ENCODE measurements around the gene SDCCAG8.

GRCh38 chr1:243367314-243367713, 111.5 kb downstream of the SDCCAG8 start:
- TF ChIP-seq FOXK2 (IDR thresholded peaks at IDR 0.05) (no peak), BHLHE40 (IDR thresholded peaks at IDR 0.05; ENCODE audit: borderline replicate concordance) (no peak), TARDBP (IDR thresholded peaks at IDR 0.05) (no peak), FOXM1 (IDR thresholded peaks at IDR 0.05; ENCODE audit: borderline replicate concordance) (no peak), ELF4 (IDR thresholded peaks at IDR 0.05) (no peak), NFRKB (IDR thresholded peaks at IDR 0.05) (no peak), LEF1 (IDR thresholded peaks at IDR 0.05; ENCODE audit: borderline replicate concordance) (no peak), SUZ12 (IDR thresholded peaks at IDR 0.05) (no peak), L3MBTL2 (conservative IDR thresholded peaks at IDR 0.05) (no peak)
